Keratinocyte (primary cell): ENCODE measurements around the gene FDXACB1. TPM values are rescaled to one million over a fixed set of nuclear protein-coding genes. Genes with fewer than 3 reads are reported as not detected.
A peak's percentile ranks its signal among the peaks of the same experiment; 100 is the strongest.

Source experiments
- DNase-seq: peaks from one replicate; pipeline ENCODE4 v3.0.0-alpha.2; 2011; ENCODE audit warnings: low read depth, missing footprints, low spot score
- FAIRE-seq: peaks from 2 replicates; lab custom pipeline; 2011; peaks lifted over from hg19 to GRCh38; lab: Jason Lieb, UNC
- H2AFZ ChIP-seq: 2 replicates; pipeline ENCODE4 v1.6.0; 2012; ENCODE audit warnings: low read length, control low read depth, inconsistent platforms; ENCODE audit not compliant: control insufficient read depth
- H3K27ac ChIP-seq: 2 replicates; pipeline ENCODE4 v1.5.1; 2011; ENCODE audit warnings: low read length; ENCODE audit not compliant: control insufficient read depth, insufficient read depth
- H3K27me3 ChIP-seq: 3 replicates; pipeline ENCODE4 v1.6.0; 2011; ENCODE audit warnings: low read length; ENCODE audit not compliant: control insufficient read depth, insufficient read depth; ENCODE audit errors: extremely low read depth
- H3K36me3 ChIP-seq, 2 experiments: 2 replicates in 1 of 2; 3 replicates in 1 of 2; pipeline ENCODE4 v1.5.1; 2011; ENCODE audit warnings: low read length in 2 of 2, mild to moderate bottlenecking in 1 of 2; ENCODE audit not compliant: control insufficient read depth in 2 of 2, insufficient read depth in 2 of 2; ENCODE audit errors: extremely low read depth in 1 of 2
- H3K4me1 ChIP-seq: 3 replicates; pipeline ENCODE4 v1.5.1; 2011; ENCODE audit warnings: low read length; ENCODE audit not compliant: control insufficient read depth, insufficient read depth; ENCODE audit errors: extremely low read depth
- H3K4me2 ChIP-seq: 3 replicates; pipeline ENCODE4 v1.6.0; 2011; ENCODE audit warnings: low read depth, low read length; ENCODE audit not compliant: control insufficient read depth, insufficient read depth; ENCODE audit errors: extremely low read depth
- H3K4me3 ChIP-seq, 3 experiments: fragments of 200-600 bp in 1 of 3; sonication (generic) in 1 of 3; 2 replicates in 2 of 3; 3 replicates in 1 of 3; pipeline ENCODE4 v1.5.1; 2011 to 2016; ENCODE audit warnings: low read length in 3 of 3, mild to moderate bottlenecking in 3 of 3, control low read depth in 2 of 3, inconsistent platforms in 1 of 3, low read depth in 1 of 3, mixed read lengths in 1 of 3, mixed run types in 1 of 3, moderate library complexity in 1 of 3; ENCODE audit not compliant: control insufficient read depth in 2 of 3, insufficient read depth in 2 of 3; ENCODE audit errors: extremely low read depth in 1 of 3
- H3K79me2 ChIP-seq: 2 replicates; pipeline ENCODE4 v1.6.0; 2012; ENCODE audit warnings: low read length; ENCODE audit not compliant: control insufficient read depth, insufficient read depth
- H3K9ac ChIP-seq: 3 replicates; pipeline ENCODE4 v1.6.0; 2011; ENCODE audit warnings: low read length; ENCODE audit not compliant: control insufficient read depth, insufficient read depth; ENCODE audit errors: extremely low read depth
- H3K9me1 ChIP-seq: 3 replicates; pipeline ENCODE4 v1.6.0; 2011; ENCODE audit warnings: low read length; ENCODE audit not compliant: control insufficient read depth, insufficient read depth; ENCODE audit errors: extremely low read depth
- H3K9me3 ChIP-seq: 2 replicates; pipeline ENCODE4 v1.5.1; 2012; ENCODE audit warnings: low read depth, low read length; ENCODE audit not compliant: control insufficient read depth
- H4K20me1 ChIP-seq: 3 replicates; pipeline ENCODE4 v1.6.0; 2011; ENCODE audit warnings: low read length; ENCODE audit not compliant: control insufficient read depth, insufficient read depth; ENCODE audit errors: extremely low read depth
- EZH2 ChIP-seq: IDR thresholded peaks from one replicate; pipeline ENCODE4 v1.6.1; 2012; ENCODE audit warnings: inconsistent platforms, mild to moderate bottlenecking, low read length, moderate library complexity
- dilution Hi-C: fragments of 300-500 bp; cut with MboI; formaldehyde crosslinking; loops from one replicate; pipeline ENCODE4 v1.7.0; 2020; ENCODE audit warnings: low sequenced_read_pairs; ENCODE audit not compliant: extremely low pct_ligation_motif_present
- polyA plus RNA-seq, 5 experiments: library from polyadenylated mRNA; depleted of rRNA in 3 of 5; stranded (reverse) in 3 of 5; stranded (forward) in 1 of 5; unstranded in 1 of 5; fragments of >200 nt; gene quantifications; 1 replicate in 1 of 5; 2 replicates in 3 of 5; 3 replicates in 1 of 5; pipeline versions ENCODE4 v1.2.1 to v1.2.3, GENCODE V29; 2011 to 2012; ENCODE audit warnings: missing spikeins in 2 of 5, low read depth in 1 of 5, low replicate concordance in 1 of 5
- TF ChIP-seq, protein P1 (sequence below), 3 experiments: IDR thresholded peaks in 1 of 3; conservative IDR thresholded peaks in 1 of 3; optimal IDR thresholded peaks in 1 of 3; 2 replicates in 2 of 3; 3 replicates in 1 of 3; pipeline versions ENCODE3 to v1.5.1; 2011; ENCODE audit warnings: low read length in 3 of 3, mild to moderate bottlenecking in 3 of 3, moderate library complexity in 2 of 3, control low read depth in 1 of 3, inconsistent platforms in 1 of 3; ENCODE audit not compliant: insufficient read depth in 2 of 3; ENCODE audit errors: extremely low read depth in 1 of 3

FDXACB1 gene
- polyA plus RNA-seq, 1 donor (not counting 4 experiments of a cell fraction or from before 2014, with no cell fraction given), result 2.9 TPM

- TF ChIP-seq, protein P1, sequence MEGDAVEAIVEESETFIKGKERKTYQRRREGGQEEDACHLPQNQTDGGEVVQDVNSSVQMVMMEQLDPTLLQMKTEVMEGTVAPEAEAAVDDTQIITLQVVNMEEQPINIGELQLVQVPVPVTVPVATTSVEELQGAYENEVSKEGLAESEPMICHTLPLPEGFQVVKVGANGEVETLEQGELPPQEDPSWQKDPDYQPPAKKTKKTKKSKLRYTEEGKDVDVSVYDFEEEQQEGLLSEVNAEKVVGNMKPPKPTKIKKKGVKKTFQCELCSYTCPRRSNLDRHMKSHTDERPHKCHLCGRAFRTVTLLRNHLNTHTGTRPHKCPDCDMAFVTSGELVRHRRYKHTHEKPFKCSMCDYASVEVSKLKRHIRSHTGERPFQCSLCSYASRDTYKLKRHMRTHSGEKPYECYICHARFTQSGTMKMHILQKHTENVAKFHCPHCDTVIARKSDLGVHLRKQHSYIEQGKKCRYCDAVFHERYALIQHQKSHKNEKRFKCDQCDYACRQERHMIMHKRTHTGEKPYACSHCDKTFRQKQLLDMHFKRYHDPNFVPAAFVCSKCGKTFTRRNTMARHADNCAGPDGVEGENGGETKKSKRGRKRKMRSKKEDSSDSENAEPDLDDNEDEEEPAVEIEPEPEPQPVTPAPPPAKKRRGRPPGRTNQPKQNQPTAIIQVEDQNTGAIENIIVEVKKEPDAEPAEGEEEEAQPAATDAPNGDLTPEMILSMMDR (optimal IDR thresholded peaks at IDR 0.05 in 1 of 3, IDR thresholded peaks at IDR 0.05 in 1 of 3, conservative IDR thresholded peaks at IDR 0.05 in 1 of 3; ENCODE audit: extremely low read depth in 1 of 3, insufficient read depth in 2 of 3, low read length in 3 of 3), result peak in 2 of 3 experiments; percentile 51 to 74
- no peak for TF ChIP-seq EZH2
- Histone ChIP-seq H3K4me2 (peak within 1 kb of the TSS; percentile 79), H3K79me2 (peaks cover 3% of the 10 kb centered on the region), H3K4me3 (peak within 1 kb of the TSS; percentile 74 to 86 (median 82)), H3K27me3 (no peaks in the 10 kb centered on the region), H2AFZ (peak within 1 kb of the TSS; percentile 95), H3K9me1 (no peaks in the 10 kb centered on the region), H3K4me1 (peaks cover 7% of the 10 kb centered on the region), H3K9ac (peak within 1 kb of the TSS; percentile 78), H3K9me3 (no peaks in the 10 kb centered on the region), H3K27ac (peak within 1 kb of the TSS; percentile 45), H3K36me3 (peaks cover 0 to 8% of the 10 kb centered on the region in 2 experiments), H4K20me1 (no peaks in the 10 kb centered on the region)
- dilution Hi-C loops, result no loop called here
- FAIRE-seq, result peak; percentile 64
- no peak for DNase-seq
Measured at GRCh38 chr11:111870886-111871692, 7.9 kb downstream of the FDXACB1 start, which contains the start of gene ALG9. TSS of gene ALG9 (minus strand) at chr11:111871581. CDS start at chr11:111871482, 99 bp downstream.

- FAIRE-seq (no peak), DNase-seq (no peak)
- no peaks in the 10 kb centered on the region for H4K20me1 ChIP-seq
- H3K27me3 ChIP-seq, result no peaks in the 10 kb centered on the region
- peak overlapping the region; percentile 79 for H3K4me2 ChIP-seq
- H3K9me1 ChIP-seq, result no peaks in the 10 kb centered on the region
- H3K4me1 ChIP-seq, result peaks cover 7% of the 10 kb centered on the region
- H2AFZ ChIP-seq, result peak overlapping the region; percentile 95
- peak overlapping the region; percentile 45 for H3K27ac ChIP-seq
- H3K79me2 ChIP-seq, result peaks cover 3% of the 10 kb centered on the region
- TF ChIP-seq, protein P1 (optimal IDR thresholded peaks at IDR 0.05 in 1 of 3, IDR thresholded peaks at IDR 0.05 in 1 of 3, conservative IDR thresholded peaks at IDR 0.05 in 1 of 3; ENCODE audit: extremely low read depth in 1 of 3, insufficient read depth in 2 of 3, low read length in 3 of 3), result no peak
- TF ChIP-seq EZH2, result no peak
- dilution Hi-C loops, result no loop called here
- peak overlapping the region; percentile 78 for H3K9ac ChIP-seq
- H3K36me3 ChIP-seq, result peaks cover 0 to 8% of the 10 kb centered on the region in 2 experiments
- H3K4me3 ChIP-seq, result peak overlapping the region; percentile 74 to 86 (median 82)
- H3K9me3 ChIP-seq, result no peaks in the 10 kb centered on the region
Measured at GRCh38 chr11:111870522-111870885, 8.5 kb downstream of the FDXACB1 start.
